ENCODE measurements around the gene NPAS3.

DNA sequence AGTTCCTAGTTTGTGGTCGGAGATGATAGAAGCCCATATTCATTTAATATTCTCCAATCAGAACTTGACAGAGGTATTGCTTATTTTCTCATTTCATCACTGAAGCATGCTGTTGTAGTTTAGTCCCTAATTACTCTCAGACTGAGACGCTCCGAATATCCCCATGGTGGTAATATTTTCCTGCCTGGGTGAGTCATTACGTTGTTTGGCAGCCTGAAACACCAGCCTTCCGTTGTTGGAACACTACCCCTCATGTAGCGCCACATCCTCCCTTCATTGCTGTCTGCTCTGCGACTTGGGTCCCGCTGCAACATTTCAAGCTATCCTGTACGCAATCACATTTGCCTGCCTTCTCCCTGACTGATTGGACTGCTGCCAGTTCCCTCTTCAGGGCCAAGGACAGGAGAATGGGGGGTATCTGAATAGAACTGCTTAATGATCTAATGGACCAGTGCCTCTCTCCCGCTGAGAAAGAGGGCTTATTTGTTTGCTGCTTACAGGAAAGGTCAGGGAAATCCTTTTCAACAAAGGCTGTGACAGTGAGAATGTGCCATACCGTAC lies 369.1 kb downstream of the NPAS3 start:
- no peak for TF ChIP-seq POLR2AphosphoS5 (IDR thresholded peaks at IDR 0.05; ENCODE audit: low read depth, low read length)
- TF ChIP-seq TAF1 (IDR thresholded peaks at IDR 0.05; ENCODE audit: low read depth, low read length) = no peak
- no peak for TF ChIP-seq SPI1 (IDR thresholded peaks at IDR 0.05; ENCODE audit: low read depth, low read length)
- TF ChIP-seq POLR2A (IDR thresholded peaks at IDR 0.05; ENCODE audit: low read depth, low read length) = no peak
